WERI-Rb-1 (cell line): ENCODE results near the gene NEK5.
A peak's percentile ranks its signal among the peaks of the same experiment; 100 is the strongest.
"Not testable (repeated sequence)": the region's sequence is repeated elsewhere in the genome, so short reads cannot be mapped to it uniquely, and the experiment has no call there.

ENCODE experiments used
- DNase-seq: peaks from one replicate; pipeline ENCODE4 v3.0.0-alpha.2; 2020
- H3K27ac ChIP-seq: fragments of 250-450 bp; sonication (Bioruptor Pico); 2 replicates; pipeline ENCODE4 v1.5.1; 2020; ENCODE audit warnings: mild to moderate bottlenecking, moderate library complexity
- H3K27me3 ChIP-seq: fragments of 250-450 bp; sonication (Bioruptor Pico); 2 replicates; pipeline ENCODE4 v1.5.1; 2021; ENCODE audit warnings: mild to moderate bottlenecking, low read depth, moderate library complexity; ENCODE audit not compliant: insufficient read depth, severe bottlenecking
- H3K36me3 ChIP-seq: fragments of 250-450 bp; sonication (Bioruptor Pico); 2 replicates; pipeline ENCODE4 v1.5.1; 2020; ENCODE audit warnings: mild to moderate bottlenecking, moderate library complexity
- H3K4me3 ChIP-seq: 2 replicates; pipeline ENCODE4 v1.5.1; 2011; ENCODE audit warnings: low read depth, mild to moderate bottlenecking, control low read depth, low read length
- H3K9me3 ChIP-seq: fragments of 250-450 bp; sonication (Bioruptor Pico); 2 replicates; pipeline ENCODE4 v1.5.1; 2021; ENCODE audit warnings: mild to moderate bottlenecking, moderate library complexity; ENCODE audit not compliant: severe bottlenecking
- TF ChIP-seq, protein P1 (sequence below): IDR thresholded peaks from 2 replicates; pipeline ENCODE4 v1.5.1; 2011; ENCODE audit warnings: low read depth, mild to moderate bottlenecking, control low read depth, inconsistent platforms, low read length

The NEK5 gene

DNA sequence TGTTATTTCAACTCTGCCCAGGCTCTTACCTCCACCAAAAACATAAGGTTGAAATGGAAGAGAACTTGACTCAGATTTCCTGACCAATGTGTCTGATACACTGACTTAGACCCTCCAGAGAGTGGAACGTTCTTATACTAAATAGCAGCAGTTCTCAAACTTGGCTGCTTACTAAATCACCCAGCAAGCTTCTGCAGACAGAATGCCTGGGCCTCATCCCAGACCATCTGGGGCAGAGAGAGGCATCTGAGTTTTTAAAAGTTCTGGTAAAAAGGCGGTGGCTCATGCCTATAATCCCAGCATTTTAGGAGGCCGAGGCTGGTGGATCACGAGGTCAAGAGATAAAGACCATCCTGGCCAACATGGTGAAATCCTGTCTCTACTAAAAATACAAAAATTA is 46.3 kb downstream of the NEK5 start:
- H3K27me3 ChIP-seq = no peaks in the 10 kb centered on the region
- H3K4me3 ChIP-seq = no peak overlapping the region
- H3K36me3 ChIP-seq = no peaks in the 10 kb centered on the region
- H3K9me3 ChIP-seq = no peaks in the 10 kb centered on the region
- no peak for DNase-seq
- H3K27ac ChIP-seq = no peak overlapping the region
- TF ChIP-seq, protein P1, sequence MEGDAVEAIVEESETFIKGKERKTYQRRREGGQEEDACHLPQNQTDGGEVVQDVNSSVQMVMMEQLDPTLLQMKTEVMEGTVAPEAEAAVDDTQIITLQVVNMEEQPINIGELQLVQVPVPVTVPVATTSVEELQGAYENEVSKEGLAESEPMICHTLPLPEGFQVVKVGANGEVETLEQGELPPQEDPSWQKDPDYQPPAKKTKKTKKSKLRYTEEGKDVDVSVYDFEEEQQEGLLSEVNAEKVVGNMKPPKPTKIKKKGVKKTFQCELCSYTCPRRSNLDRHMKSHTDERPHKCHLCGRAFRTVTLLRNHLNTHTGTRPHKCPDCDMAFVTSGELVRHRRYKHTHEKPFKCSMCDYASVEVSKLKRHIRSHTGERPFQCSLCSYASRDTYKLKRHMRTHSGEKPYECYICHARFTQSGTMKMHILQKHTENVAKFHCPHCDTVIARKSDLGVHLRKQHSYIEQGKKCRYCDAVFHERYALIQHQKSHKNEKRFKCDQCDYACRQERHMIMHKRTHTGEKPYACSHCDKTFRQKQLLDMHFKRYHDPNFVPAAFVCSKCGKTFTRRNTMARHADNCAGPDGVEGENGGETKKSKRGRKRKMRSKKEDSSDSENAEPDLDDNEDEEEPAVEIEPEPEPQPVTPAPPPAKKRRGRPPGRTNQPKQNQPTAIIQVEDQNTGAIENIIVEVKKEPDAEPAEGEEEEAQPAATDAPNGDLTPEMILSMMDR = no peak

DNA sequence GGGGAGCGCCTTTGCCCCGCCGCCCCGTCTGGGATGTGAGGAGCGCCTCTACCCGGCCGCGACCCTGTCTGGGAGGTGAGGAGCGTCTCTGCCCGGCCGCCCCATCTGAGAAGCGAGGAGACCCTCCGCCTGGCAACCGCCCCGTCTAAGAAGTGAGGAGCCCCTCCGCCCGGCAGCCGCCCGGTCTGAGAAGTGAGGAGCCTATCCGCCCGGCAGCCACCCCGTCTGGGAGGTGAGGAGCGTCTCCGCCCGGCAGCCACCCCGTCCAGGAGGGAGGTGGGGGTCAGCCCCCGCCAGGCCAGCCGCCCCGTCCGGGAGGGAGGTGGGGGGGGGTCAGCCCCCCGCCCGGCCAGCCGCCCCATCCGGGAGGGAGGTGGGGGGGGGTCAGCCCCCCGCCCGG is 49.0 kb downstream of the NEK5 start:
- not testable (repeated sequence) for H3K4me3 ChIP-seq, H3K27me3 ChIP-seq, DNase-seq, H3K36me3 ChIP-seq, H3K9me3 ChIP-seq, H3K27ac ChIP-seq

DNA sequence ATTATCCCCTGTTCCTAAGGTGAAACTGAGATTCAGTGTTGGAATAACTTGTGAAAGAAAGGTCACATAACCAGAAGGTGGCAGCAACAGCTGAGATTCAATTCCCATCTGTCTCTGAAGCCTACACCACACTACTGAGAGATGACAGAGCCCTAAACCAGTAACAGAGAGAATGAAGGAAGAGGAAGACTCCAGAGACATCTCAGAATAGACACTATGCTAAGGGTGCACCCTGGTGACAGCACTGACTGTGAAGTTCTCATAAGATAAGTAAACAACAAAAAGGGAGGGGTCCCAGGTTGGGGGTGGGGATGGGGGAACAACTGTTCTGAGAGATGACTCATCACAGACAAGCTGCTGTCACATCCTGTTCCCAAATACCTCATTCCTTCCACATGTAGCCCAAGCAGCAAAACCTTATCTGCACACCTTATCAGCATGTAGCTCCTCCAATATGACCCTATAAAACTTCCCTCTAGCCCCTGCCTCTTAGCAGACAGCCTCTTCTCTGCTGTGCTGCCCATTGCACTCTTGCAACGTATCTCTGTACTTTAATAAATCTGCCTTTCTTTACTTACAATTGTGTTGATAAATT is 57.8 kb downstream of the NEK5 start:
- H3K9me3 ChIP-seq = no peaks in the 10 kb centered on the region
- no peaks in the 10 kb centered on the region for H3K36me3 ChIP-seq
- DNase-seq = peak; percentile 21
- TF ChIP-seq, protein P1 = peak; percentile 33; the same call in 1 of the 2 replicates
- no peak overlapping the region for H3K27ac ChIP-seq
- H3K27me3 ChIP-seq = no peaks in the 10 kb centered on the region
- no peak overlapping the region for H3K4me3 ChIP-seq

GRCh38 chr13:52067237-52067636 is 61.6 kb downstream of the NEK5 start:
- Histone ChIP-seq H3K4me3 (no peak overlapping the region), H3K9me3 (no peaks in the 10 kb centered on the region), H3K27me3 (no peaks in the 10 kb centered on the region), H3K36me3 (no peaks in the 10 kb centered on the region), H3K27ac (no peak overlapping the region)
- TF ChIP-seq, protein P1 = no peak
- DNase-seq = no peak

DNA sequence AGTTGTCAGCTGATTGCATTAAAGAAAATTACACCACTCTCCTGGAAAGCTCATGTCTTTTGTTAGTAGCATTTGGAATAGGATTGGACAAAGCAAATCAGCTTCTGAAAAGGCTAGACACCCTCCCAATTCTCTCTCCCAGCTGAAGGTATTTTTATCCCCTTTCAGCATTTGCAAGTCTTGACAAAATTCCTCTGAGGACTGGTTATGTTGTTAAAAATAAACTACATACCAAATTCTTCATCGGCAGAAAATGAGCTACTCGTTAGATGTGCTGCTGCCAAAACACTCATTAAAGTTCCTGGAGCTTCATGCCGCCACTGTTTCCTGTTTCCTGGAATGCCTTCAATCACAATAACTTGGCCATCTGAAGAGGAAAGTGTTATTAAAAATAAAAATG is 67.3 kb downstream of the NEK5 start:
- Histone ChIP-seq H3K9me3 (no peaks in the 10 kb centered on the region), H3K27me3 (no peaks in the 10 kb centered on the region), H3K27ac (no peak overlapping the region), H3K36me3 (no peaks in the 10 kb centered on the region), H3K4me3 (no peak overlapping the region)
- no peak for DNase-seq
- TF ChIP-seq, protein P1 = no peak

DNA sequence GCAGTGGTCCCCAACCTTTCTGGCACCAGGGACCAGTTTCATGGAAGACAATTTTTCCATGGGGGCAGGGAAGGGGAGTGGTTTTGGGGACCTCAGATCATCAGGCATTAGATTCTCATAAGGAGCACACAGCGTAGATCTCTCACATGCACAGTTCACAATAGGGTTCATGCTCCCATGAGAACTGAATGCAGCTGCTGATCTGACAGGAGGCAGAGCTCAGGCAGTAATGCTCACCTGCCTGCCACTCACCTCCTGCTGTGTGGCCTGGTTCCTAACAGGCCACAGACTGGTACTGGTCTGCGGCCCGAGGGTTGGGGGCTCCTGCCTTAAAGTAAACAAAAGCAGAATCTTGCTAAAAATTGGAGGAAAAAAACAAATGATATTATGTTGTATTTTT is 67.8 kb downstream of the NEK5 start:
- DNase-seq, H3K27me3 ChIP-seq, H3K4me3 ChIP-seq, H3K36me3 ChIP-seq, H3K9me3 ChIP-seq, H3K27ac ChIP-seq: not testable (repeated sequence)

GRCh38 chr13:52053460-52053859 is 75.4 kb downstream of the NEK5 start:
- no peaks in the 10 kb centered on the region for H3K36me3 ChIP-seq
- no peak overlapping the region for H3K4me3 ChIP-seq
- H3K9me3 ChIP-seq = no peaks in the 10 kb centered on the region
- no peaks in the 10 kb centered on the region for H3K27me3 ChIP-seq
- TF ChIP-seq, protein P1 = no peak
- DNase-seq = no peak
- H3K27ac ChIP-seq = no peak overlapping the region
